ENCODE measurements around the gene GPLD1.
"Not testable (repeated sequence)": the region's sequence is repeated elsewhere in the genome, so short reads cannot be mapped to it uniquely, and the experiment has no call there.

The GPLD1 gene

GRCh38 chr6:24384369-24385130 lies 104.8 kb downstream of the GPLD1 start:
- not testable (repeated sequence) for H3K4me1 ChIP-seq (ENCODE audit: control insufficient read depth, insufficient read depth, low read length, unreplicated experiment); H3K27ac ChIP-seq (ENCODE audit: low read depth, low read length); H3K36me3 ChIP-seq (ENCODE audit: insufficient read depth, low read length); H3K27me3 ChIP-seq (ENCODE audit: insufficient read depth, low read length); H2AFZ ChIP-seq (ENCODE audit: low read length, unreplicated experiment); H3K4me3 ChIP-seq (ENCODE audit: low read depth, low read length); H3K79me2 ChIP-seq (ENCODE audit: control insufficient read depth, insufficient read depth, low read length, unreplicated experiment)

- not testable (repeated sequence) for H3K79me2 ChIP-seq (ENCODE audit: control insufficient read depth, insufficient read depth, low read length, unreplicated experiment); H3K36me3 ChIP-seq (ENCODE audit: insufficient read depth, low read length); H2AFZ ChIP-seq (ENCODE audit: low read length, unreplicated experiment); H3K27ac ChIP-seq (ENCODE audit: low read depth, low read length); H3K4me1 ChIP-seq (ENCODE audit: control insufficient read depth, insufficient read depth, low read length, unreplicated experiment); H3K4me3 ChIP-seq (ENCODE audit: low read depth, low read length)
- H3K27me3 ChIP-seq (ENCODE audit: insufficient read depth, low read length) = peaks cover 12% of the 10 kb centered on the region; the same call in 1 of the 2 replicates
These were observed 106.4 kb downstream of the GPLD1 start for GRCh38 chr6:24382891-24383494.

- Histone ChIP-seq H3K27me3 (ENCODE audit: insufficient read depth, low read length) (peaks cover 21% of the 10 kb centered on the region), H3K36me3 (ENCODE audit: insufficient read depth, low read length) (no peaks in the 10 kb centered on the region), H3K79me2 (ENCODE audit: control insufficient read depth, insufficient read depth, low read length, unreplicated experiment) (no peaks in the 10 kb centered on the region), H2AFZ (ENCODE audit: low read length, unreplicated experiment) (no peak overlapping the region), H3K4me1 (ENCODE audit: control insufficient read depth, insufficient read depth, low read length, unreplicated experiment) (no peaks in the 10 kb centered on the region), H3K27ac (ENCODE audit: low read depth, low read length) (no peak overlapping the region), H3K4me3 (ENCODE audit: low read depth, low read length) (no peak overlapping the region)
These were observed 107.2 kb downstream of the GPLD1 start for GRCh38 chr6:24382220-24382540.

GRCh38 chr6:24381476-24382219 lies 107.7 kb downstream of the GPLD1 start:
- H3K27me3 ChIP-seq (ENCODE audit: insufficient read depth, low read length) = peaks cover 26% of the 10 kb centered on the region
- no peak overlapping the region for H3K27ac ChIP-seq (ENCODE audit: low read depth, low read length)
- H3K4me3 ChIP-seq (ENCODE audit: low read depth, low read length) = no peak overlapping the region
- H2AFZ ChIP-seq (ENCODE audit: low read length, unreplicated experiment) = no peak overlapping the region
- H3K79me2 ChIP-seq (ENCODE audit: control insufficient read depth, insufficient read depth, low read length, unreplicated experiment) = no peaks in the 10 kb centered on the region
- no peaks in the 10 kb centered on the region for H3K36me3 ChIP-seq (ENCODE audit: insufficient read depth, low read length)
- no peaks in the 10 kb centered on the region for H3K4me1 ChIP-seq (ENCODE audit: control insufficient read depth, insufficient read depth, low read length, unreplicated experiment)

GRCh38 chr6:24378473-24379097 lies 110.8 kb downstream of the GPLD1 start:
- peaks cover 37% of the 10 kb centered on the region for H3K27me3 ChIP-seq (ENCODE audit: insufficient read depth, low read length)
- no peaks in the 10 kb centered on the region for H3K79me2 ChIP-seq (ENCODE audit: control insufficient read depth, insufficient read depth, low read length, unreplicated experiment)
- H2AFZ ChIP-seq (ENCODE audit: low read length, unreplicated experiment) = no peak overlapping the region
- no peaks in the 10 kb centered on the region for H3K4me1 ChIP-seq (ENCODE audit: control insufficient read depth, insufficient read depth, low read length, unreplicated experiment)
- no peak overlapping the region for H3K27ac ChIP-seq (ENCODE audit: low read depth, low read length)
- no peak overlapping the region for H3K4me3 ChIP-seq (ENCODE audit: low read depth, low read length)
- no peaks in the 10 kb centered on the region for H3K36me3 ChIP-seq (ENCODE audit: insufficient read depth, low read length)
